Measurements from ENCODE around the gene CACNA1C.
"Not testable (repeated sequence)": the region's sequence is repeated elsewhere in the genome, so short reads cannot be mapped to it uniquely, and the experiment has no call there.

CACNA1C gene

DNA sequence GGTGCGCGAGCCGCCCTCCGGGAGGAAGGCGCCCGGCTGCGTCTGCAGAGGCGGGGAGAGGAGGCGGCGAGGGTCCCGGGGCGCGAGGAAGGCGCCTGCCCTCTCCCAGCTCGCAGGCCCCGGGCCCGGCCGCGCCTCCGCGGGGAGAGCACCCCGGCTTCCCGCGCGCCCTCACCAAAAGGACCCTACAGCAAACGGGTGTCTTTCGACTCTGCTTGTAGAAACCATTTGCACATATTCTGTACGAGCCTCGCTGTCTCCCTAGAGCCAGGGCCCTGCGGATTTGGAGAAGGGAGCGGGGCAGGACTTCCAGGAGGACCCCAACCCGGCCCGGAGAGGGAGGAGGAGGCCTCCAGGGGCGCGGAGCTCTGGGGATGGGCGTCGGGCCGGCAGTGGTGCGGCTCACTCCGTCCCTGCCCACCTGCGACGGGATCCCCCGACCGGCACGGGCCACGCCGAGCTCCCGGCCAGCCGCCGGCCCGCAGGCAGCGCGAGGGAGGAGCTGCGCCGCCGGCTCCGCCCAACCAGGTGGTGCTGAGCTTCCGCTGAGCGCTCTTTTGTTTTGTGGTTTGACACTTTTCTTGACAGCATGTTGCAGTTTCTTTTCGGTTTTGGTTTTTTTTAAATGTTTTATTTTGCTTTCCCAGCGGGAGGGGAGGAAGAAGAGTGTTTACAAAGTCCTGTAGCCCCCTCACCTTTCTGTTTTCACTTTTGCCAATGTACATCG is 638.7 kb downstream of the CACNA1C start:
- DNase-seq (ENCODE audit: low spot score): no peak

DNA sequence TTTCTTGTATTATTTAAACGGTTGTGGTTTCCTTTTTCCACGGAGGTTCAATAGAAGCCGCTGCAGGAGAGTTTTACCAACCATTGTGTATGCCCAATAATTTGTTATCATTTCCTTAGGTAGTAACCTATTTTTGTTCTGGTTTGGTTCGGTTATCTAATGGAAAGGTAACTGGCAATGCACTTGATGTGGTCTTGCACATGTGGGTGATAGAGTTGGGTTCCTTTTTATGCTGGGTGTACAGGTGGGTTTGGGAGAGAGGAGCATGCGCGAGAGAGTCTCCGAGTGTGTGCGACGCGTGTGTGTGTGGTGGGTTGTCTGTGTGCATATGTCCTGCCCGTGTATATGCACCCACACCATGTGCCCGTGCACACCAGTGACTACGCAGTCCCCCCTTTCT is 639.3 kb downstream of the CACNA1C start:
- DNase-seq (ENCODE audit: low spot score): no peak

DNA sequence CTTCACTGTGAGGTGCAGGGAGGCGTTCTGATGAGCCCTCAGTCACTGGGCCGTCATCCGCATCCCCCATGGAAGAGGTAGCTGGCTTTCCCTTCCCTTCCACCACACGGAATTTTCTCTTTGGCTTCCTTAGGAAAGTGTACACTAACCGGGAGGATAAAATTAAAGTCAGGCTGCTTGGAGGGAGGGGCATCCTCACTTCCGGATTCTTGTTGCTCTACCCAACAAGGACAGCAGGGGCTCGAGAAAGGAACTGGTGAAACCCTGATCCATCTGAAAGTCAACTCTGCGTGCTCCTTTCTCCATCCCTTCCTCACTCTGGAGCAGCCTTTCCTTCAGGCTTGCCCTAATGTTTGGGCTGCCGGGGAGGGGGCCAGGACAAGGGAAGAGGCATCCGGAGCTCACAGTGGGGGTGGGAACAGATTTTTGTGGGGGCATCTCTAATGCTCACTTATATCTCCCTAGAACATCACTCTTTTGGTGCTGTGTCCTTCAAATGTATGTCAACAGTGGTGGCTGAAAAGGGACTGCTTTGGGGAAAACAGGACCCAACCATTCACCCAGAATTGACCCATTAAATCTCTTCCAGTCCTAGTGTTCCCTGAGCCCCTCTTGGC is 640.6 kb downstream of the CACNA1C start:
- DNase-seq (ENCODE audit: low spot score): no peak

DNA sequence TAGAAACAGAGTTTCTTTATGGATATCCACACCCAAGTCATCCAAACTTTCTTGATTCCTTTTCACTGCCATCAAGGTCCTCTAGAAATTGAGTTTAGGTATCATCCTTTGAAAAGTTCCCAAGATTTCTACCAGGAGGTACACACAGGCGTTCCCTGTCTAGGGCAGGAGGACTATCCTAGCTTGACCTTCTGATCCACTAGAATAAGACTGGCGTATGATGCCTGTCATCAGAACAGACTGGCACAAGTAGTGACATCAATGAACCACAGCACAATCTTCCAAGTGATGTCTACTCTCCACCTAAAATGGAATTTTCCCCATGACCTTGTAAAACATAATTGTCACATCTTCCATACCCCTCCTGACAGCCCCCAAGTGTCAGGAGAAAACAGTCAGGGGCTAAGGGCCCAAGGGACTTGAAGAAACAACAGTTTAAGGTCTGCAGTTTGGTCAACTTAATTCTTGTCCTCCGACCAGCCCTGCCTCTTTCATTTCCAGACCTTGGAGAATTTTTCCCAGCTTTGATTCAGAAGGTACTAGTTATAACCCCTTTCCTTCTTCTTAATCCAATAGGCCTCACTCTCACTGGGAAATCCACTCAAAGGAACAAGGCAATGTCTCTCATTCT is 641.3 kb downstream of the CACNA1C start:
- no peak for DNase-seq (ENCODE audit: low spot score)

DNA sequence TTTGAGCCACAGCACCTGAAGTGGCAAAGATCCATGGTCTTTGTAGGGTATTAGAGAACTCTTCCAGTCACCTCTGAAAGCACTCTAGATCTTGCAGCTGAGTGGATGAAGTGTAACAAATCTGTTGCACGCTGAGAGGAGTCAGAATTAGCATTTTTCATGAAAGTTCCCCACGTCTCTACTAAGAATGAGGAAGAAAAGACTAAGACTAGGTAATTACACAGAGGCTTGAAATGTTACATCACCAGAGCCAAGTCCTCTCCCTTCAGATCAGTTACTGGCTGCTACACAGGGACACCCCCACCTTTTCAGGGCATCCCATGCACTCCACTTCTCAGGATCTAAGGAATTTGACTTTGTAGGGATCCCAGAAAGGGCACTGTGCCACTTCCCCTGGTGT is 643.3 kb downstream of the CACNA1C start:
- no peak for DNase-seq (ENCODE audit: low spot score)

DNA sequence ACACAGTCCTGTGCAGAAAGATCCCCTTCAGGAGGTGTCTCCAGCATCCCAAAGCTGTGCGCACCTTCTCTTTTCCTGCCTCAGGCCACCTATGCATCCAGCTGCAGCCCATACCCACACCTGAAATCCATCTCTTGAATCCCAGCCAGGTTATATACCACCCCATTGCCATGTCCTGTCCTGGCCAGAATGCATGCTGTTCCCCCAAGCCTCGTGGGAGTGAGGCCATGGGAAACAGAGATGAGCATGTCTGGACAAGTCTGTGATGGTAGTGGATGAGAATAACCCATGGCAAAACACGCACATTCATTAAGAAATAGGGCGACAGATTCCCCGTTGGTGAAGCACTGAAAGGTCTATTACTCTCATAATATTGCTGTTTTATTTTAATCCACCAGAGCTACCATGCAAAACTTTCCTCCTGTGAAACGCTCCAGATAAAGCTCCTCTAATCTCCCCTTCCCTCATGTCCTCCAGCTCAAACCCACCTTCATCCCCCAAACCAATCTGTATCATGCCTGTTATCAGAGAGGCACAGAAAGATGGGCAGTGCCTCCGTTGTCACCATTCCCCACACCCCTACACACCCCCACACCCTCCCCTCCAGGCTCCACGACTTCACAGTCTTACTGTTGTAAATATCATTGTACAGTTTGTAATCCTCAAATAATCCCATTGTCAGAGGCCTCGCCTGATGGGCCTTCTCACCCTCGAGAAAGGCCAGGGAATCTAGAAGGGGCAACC is 644.4 kb downstream of the CACNA1C start:
- DNase-seq (ENCODE audit: low spot score): no peak

DNA sequence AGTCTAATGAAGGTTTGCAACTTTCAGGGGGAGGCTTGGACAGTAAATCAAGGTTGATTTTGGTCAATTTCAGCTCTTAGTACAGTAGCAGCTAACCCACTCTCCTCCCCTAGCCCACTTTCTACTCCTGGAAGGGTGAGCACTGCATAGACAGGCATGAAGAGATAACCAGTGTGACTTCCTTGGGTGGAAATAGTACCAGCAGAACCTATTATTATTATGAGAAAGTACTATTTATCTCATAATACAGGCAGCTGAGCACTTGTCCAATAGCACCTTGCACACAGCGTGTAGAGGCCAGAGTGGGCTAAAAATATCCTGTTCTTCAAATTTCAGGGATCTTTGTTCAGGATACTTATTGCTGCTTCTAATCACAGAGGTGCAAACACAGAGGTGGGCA is 645.8 kb downstream of the CACNA1C start:
- DNase-seq (ENCODE audit: low spot score): no peak

DNA sequence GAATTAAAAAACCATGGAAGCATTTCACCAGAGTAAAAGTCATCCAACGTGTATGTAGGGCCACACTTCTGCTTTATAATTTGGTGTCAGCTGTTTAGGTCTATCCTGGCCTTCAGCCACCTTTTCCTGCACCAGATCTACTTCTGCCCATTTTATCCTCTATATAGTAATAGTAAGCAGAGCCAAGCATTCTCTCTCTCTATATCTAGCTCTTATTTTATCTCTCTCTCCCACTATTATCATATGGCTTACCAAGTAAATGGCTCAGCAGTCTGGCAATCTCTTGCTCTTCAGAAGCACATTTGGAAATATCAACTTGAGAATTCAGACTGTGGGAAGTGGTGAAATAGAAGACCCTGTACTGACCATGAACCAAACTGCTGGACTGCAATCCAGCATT is 657.9 kb downstream of the CACNA1C start:
- DNase-seq (ENCODE audit: low spot score): no peak

DNA sequence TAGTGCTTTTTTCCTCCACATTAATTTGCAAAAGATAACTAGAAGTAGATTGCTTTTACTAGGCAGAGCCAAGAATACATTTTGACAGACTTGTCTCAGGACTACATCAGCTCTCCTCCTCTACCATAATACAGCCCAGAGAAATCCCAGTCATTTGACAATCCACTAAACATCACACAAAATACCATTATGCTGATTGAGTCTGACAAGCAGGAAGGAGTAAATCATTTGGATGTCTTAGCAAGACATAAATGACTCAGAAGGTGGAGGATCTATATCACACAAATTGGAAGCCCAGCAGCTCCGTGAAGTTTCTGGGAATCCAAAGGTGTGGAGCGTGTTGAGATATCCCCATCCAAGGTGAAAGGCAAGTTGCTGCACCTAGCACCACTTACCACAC is 666.6 kb downstream of the CACNA1C start:
- no peak for DNase-seq (ENCODE audit: low spot score)

DNA sequence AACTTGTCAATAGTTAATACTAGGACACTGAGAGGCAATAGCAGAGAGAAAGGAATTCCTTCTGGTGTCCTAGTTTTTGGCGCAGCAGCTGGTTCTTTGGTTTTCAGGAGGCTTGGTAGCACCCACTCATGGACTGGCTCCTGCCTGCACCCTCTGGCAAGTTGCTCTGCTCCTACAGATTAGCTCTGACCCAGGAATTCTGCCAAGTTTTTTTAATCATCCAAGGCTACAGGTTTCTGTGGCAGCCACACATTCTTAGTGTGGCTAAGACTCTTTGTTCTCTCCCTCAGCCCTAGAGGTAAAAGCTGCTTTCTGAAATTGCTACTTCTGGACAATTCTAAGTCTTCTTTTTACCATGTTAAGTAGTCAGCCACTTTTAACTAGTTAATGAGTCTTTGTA is 670.0 kb downstream of the CACNA1C start:
- DNase-seq (ENCODE audit: low spot score): no peak

DNA sequence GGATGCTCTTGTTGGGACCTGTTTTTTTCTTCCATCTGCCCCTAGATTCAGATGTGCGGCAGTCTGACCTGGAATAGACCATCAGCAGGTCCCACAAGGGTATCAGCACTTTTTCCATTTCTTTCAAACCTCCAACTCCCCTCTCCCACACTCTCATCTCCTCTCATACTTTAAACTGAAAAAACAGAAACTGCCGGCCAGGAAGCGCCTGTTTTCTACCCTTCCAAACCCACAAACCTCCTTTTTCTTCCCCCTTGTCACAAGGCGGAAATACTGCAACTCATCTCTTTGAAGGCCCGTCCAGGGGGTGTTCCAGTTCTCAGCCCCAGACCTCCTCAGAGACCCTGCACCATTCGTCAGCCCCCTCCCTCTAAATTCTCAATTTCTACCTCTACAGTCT is 679.5 kb downstream of the CACNA1C start:
- DNase-seq (ENCODE audit: low spot score): no peak

DNA sequence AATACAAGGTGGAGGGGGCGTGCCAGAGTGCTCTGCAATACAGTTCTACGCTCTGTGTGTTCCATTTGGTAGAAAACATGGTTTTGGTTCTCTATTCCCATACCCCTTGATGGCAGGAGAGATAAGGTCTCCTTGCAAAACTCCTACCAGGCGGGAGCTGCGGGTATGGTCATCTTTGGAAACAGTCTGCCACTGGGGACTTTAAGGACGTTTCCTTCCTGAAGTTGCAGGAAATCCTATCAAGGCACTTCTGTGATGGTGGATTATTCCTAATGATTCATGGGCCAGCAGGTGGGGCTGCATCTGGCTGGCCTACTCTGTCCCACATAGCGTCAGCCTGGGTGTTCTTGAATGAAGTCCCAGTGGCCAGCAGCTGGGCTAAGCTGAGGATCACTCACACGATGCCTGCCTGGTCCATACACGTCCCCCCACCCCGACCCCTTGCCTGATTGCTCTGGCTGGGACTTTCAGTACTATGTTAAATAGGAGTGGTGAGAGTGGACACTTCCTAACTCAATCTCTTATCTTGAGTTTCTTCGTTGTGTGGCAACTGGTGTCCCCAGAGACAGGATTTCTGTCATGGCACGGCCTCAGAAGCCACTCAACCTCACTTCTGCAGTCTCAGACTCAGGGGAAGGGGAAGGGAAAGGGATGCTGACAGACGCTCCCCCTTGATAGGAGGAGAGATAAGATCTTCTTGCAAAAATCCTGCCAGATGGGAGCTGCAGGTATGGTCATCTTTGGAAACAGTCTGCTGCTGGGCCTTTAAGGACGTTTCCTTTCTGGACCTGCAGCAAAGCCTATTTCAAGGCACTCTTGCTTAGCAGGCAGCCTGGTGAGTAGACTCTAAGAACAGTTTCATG is 680.9 kb downstream of the CACNA1C start:
- DNase-seq (ENCODE audit: low spot score): no peak

DNA sequence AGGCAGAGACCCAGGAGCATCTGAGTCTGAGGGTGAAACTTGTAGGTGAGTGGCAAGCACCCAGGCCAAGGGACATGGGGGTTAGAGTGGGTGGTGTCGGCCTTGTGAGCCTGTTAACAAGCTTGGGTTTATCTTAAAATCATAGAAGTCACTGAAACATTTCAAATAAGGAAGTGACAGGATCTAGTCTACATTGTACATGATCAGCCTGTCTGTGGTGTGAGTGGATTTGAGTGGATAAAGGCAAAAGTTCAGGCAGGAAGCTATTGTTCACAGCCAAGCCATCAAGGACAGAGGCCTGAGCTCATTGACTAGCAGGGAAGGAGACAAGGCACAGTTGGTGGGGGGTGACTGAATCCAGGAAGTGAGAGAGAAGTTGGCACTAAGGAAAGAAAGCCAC is 682.6 kb downstream of the CACNA1C start:
- no peak for DNase-seq (ENCODE audit: low spot score)

DNA sequence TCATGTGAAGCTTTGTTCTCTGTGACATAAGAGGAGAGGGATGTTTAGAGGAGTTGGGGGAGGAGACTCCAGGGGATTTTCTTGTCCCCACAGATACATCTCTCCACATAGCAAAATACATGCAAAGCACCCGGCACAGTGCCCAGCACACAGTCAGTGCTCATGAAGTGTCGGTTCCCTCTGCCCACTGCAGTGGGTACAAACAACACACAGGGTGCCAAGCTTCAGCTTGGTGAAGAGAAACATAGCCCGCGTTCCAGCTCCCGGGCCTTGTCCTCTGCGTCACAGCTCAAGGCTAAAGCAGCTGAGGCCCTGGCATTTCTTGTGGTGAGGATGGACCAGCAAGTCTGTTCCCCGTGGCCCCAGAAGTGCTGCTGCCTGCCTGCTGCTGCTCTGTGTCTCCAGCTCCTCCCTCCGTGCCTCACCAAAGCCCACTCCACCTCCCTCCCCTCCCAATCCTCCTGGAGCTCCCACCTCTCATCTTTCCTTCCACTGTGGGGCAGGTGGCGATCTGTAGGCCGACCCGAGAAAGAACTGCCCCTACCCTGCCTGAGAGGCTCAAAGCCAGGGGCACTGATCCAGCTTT is 685.0 kb downstream of the CACNA1C start:
- no peak for DNase-seq (ENCODE audit: low spot score)

DNA sequence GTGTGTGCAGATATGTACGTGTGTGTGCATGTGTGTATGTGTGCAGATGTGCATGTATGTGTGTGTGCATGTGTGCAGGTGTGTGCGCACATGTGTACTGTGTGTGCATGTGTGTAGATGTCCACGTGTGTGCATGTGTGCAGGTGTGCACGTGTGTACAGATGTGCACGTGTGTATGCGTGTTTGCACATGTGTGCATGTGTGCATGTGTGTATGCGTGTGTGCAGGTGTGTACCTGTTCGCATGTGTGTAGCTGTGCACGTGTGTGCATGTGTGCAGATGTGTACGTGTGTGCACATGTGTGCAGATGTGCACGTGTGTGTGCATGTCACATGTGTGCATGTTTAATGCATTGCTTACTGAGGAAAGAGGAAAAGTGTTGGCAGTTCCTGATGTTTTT is 686.3 kb downstream of the CACNA1C start:
- DNase-seq (ENCODE audit: low spot score): no peak

DNA sequence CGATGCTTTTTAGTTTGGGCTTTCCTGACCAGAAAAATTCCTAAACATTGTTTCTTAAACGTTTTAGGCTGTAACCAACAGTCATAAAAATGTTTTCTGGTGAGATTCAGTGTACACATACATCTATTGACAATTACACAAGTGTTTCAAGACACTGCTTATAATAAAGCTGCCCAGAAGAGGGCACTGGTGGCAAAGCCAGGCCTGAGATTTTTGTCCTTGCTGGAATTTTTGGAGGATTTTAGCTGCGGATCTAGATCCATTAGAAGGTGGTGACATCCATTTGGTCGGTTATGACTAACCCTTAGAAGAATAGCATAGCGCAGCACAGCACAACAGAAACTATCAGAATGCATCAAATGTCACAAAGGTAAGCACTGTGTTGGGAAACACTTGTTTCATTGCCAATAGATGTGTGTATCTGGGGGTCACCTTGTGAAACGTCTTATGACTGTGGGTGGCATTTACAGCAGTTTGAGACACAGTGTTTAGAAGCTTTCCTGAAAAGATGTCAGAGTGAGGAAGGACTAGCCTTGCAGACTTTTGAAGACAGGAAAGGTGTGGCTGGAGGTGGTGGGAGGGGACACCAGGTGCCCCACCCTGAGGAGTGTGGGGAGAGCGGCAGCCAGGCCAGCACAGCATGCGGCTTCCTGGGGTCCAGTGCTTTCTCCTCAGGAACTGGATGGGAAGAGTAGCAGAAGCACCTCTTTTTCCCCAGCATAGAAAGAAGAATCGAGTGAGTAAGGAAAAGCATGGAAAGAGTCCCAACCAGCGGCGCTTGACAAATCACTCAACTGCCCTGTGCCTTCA is 687.2 kb downstream of the CACNA1C start:
- DNase-seq (ENCODE audit: low spot score): peak; percentile 8

DNA sequence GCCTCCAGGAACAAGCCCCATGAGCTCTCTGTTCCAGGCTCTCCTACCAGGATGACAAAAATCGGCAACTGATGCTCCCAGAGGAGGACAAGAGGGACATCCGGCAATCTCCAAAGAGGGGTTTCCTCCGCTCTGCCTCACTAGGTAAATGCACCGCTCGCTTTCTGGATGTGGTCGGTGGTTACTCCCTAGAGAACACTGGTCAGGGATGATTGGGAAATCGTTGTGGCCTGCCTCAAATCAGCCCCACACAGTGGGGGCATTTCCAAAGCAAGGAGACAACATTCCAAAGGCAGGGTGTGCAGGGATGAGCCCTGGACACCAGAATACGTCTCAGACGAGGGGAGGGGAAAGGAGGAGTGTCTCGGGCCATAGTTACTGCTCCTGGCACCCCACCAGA is 689.2 kb downstream of the CACNA1C start:
- not testable (repeated sequence) for DNase-seq (ENCODE audit: low spot score)

DNA sequence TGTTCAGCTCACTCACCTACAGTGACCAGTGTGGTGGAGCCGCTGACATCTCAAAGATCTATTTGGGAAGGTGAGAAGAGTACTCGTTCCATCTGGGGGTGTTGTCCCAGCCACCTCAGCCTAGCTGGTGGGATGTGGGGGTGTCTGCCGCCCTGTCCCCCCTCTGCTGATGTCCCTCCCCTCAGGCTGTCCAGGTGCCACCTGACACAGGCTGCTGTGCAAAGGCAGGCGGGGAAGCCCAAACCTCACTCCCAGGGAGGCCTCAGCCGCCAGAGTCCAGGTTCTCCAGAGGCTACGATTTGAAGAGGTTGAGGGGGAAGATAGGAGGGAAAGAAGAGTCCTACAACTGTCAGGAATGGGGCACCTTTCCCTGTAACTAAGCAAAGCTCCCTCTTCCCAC is 690.7 kb downstream of the CACNA1C start:
- DNase-seq (ENCODE audit: low spot score): no peak

DNA sequence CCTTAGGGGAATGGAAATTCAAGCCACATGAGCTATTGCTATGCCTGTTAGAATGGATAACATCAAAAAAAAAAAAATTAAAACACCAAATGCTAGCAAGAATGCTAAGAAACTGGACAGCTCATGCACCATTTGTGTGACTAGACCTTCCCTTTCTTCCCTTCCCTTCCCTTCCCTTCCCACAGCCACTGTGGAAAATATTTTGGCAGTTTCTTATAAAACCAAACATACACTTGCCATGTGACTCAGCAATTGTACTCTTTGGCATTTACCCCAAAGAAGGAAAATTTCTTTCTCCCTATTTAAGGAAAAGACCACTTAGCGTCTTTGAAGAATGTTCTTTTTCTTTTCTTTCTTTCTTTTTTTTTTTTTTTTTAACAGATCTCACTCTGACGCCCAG is 692.9 kb downstream of the CACNA1C start:
- no peak for DNase-seq (ENCODE audit: low spot score)

All from COLO829 (cell line).